HUDEP-2 (cell line): Measurements from ENCODE around the gene PLCXD1.
"Not testable (repeated sequence)": the region's sequence is repeated elsewhere in the genome, so short reads cannot be mapped to it uniquely, and the experiment has no call there.

ENCODE experiments used
- DNase-seq, 76 experiments: peaks; one replicate each; lab custom pipeline; 2025; ENCODE audit not compliant: unreplicated experiment in 76 of 76; lab: John Stamatoyannopoulos, UW

PLCXD1 gene

DNA sequence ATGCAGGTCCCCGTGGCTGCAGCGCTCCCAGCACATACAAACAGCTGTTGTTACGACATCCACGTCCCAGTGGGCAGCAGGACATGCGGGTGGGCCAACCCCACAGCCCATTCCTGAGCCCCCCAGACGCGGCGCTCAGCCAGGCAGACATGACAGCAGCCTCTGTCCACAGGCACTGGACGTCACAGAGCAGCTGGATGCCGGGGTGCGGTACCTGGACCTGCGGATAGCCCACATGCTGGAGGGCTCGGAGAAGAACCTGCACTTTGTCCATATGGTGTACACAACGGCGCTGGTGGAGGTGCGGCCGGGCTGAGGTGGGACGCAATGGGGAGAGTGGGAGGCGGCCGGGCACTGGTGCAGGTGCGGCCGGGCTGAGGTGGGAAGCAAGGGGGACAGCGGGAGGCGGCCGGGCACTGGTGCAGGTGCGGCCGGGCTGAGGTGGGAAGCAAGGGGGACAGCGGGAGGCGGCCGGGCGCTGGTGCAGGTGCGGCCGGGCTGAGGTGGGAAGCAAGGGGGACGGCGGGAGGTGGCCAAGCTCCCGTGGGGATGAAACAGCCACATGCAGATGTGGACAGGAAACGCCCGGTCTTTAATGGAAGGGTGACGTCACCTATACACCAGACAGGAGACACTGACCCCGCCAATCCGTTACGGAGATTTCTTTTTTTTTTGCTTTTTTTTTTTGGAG is 9.4 kb downstream of the PLCXD1 start:
- DNase-seq = no peak

- no peak for DNase-seq
These were observed 10.3 kb downstream of the PLCXD1 start for GRCh38 chrX:291411-291901.

GRCh38 chrX:292900-293897 is 12.0 kb downstream of the PLCXD1 start:
- no peak for DNase-seq

- no peak for DNase-seq
These were observed 14.0 kb downstream of the PLCXD1 start for GRCh38 chrX:295136-295535.

DNA sequence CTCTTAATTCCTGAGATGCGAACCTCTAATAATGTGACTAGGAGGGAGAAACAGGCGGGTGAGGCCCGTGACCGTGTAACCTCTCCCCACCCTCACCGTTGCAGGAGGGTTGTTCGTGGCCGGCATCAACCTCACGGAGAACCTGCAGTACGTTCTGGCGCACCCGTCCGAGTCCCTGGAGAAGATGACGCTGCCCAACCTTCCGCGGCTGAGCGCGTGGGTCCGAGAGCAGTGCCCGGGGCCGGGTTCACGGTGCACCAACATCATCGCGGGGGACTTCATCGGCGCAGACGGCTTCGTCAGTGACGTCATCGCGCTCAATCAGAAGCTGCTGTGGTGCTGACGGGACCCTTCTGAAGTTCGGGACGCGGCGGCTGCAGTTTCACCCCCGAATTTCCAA is 17.8 kb downstream of the PLCXD1 start:
- no peak for DNase-seq

DNA sequence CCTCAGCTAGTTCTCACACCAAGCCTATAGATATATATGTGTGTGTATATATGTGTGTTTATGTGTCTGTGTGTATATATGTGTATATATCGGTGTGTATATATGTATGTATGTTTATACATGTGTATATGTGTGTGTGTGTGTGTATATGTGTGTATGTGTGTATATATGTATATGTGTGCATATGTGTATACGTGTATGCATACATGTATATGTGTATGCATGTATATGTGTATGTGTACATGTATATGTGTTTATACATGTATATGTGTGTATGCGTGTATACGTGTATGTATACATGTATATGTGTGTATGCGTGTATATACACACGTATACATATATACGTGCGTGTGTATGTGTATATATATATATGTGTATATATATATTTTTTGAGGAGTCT is 19.2 kb downstream of the PLCXD1 start:
- DNase-seq = no peak

- DNase-seq = no peak
These were observed 21.8 kb downstream of the PLCXD1 start for GRCh38 chrX:302975-303374.

DNA sequence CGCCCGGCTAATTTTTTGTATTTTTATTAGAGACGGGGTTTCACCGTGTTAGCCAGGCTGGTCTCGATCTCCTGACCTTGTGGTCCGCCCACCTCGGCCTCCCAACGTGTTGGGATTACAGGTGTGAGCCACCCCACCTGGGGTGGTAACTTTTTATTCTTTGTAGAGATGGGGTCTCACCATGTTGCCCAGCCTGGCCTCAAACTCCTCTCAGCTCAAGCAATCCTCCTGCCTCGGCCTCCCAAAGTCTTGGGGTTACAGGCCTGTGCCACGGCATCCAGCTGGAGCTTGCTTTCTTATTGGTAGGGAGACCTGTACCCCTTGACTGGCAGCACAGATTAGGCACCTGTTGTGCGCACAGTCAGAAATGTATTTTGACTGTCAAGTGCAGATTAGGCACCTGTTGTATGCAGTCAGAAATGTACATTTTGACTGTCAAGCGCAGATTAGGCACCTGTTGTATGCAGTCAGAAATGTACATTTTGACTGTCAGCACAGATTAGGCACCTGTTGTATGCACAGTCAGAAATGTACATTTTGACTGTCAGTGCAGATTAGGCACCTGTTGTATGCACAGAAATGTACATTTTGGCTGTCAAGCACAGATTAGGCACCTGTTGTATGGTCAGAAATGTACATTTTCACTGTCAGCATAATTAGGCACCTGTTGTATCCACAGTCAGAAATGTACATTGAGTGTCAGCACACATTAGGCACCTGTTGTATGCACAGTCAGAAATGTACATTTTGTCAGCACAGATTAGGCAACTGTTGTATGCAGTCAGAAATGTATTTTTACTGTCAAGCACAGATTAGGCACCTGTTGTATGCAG is 24.8 kb downstream of the PLCXD1 start:
- DNase-seq = not testable (repeated sequence)

DNA sequence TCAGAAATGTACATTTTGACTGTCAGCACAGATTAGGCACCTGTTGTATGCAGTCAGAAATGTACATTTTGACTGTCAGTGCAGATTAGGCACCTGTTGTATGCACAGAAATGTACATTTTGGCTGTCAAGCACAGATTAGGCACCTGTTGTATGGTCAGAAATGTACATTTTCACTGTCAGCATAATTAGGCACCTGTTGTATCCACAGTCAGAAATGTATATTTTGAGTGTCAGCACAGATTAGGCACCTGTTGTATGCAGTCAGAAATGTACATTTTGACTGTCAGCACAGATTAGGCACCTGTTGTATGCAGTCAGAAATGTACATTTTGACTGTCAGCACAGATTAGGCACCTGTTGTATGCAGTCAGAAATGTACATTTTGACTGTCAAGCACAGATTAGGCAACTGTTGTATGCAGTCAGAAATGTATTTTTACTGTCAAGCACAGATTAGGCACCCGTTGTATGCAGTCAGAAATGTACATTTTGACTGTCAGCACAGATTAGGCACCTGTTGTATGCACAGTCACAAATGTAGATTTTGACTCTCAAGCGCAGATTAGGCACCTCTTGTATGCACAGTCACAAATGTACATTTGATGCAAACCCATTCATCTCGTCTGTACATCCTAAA is 25.6 kb downstream of the PLCXD1 start:
- not testable (repeated sequence) for DNase-seq

GRCh38 chrX:307261-308111 is 26.3 kb downstream of the PLCXD1 start:
- DNase-seq = no peak

GRCh38 chrX:308821-309520 is 27.8 kb downstream of the PLCXD1 start:
- no peak for DNase-seq

DNA sequence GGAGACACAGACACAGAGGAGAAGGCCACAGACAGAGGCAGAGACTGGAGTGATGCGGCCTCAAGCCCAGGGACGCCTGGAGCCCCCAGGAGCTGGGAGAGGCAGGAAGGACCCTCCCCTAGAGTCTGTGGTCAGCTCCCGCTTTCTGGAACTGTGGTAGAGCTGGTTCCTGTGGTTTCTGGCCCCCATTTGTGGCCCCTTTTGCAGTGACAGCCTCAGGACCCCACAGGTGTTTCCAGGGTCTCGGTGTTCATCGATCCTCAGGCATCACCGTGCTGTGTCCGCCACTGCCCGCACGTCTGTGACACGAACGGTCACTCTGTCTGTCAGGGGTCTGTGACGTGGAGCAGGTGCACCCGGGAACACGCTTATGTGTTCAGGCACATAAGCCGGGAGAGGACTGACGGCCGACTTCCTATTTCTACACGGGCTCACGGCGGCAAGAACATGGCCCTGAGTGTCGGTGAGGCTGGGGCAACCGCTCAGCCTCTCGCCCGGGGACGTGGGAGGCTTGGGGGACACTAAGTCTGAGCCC is 29.5 kb downstream of the PLCXD1 start:
- no peak for DNase-seq

GRCh38 chrX:311156-312129 is 30.3 kb downstream of the PLCXD1 start:
- no peak for DNase-seq

- no peak for DNase-seq
These were observed 31.6 kb downstream of the PLCXD1 start for GRCh38 chrX:312621-313331.

- DNase-seq = no peak
These were observed 32.4 kb downstream of the PLCXD1 start for GRCh38 chrX:313546-313945.

GRCh38 chrX:314049-314448 is 32.9 kb downstream of the PLCXD1 start:
- no peak for DNase-seq
